Measurements from ENCODE around the gene GABRG3. TPM values are rescaled to one million over a fixed set of nuclear protein-coding genes. Genes with fewer than 3 reads are reported as not detected.

Gene GABRG3
- total and polyA plus RNA-seq, 4 donors = 0.02 to 0.19 TPM; not detected in 2

DNA sequence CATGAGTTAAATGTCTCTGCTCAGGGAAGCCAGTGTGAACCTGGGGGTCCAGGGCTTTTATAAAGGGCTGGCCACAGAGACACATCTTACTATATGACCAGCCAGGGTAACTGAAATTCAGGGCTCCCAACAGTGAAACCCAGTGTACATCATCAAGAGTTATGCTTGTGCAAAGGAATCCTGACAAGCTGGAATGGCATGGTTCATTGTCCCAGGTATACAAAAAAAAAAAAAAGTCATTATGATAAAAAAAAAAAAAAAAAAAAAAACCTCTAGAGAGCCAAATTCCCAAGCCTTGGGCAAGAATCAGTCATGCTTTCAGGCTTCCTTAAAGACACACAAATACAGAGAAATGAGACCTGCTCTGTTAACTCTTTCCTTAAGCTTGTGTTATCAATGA lies 452.0 kb downstream of the GABRG3 start:
- Histone ChIP-seq H3K9ac (ENCODE audit: low read depth in 1 of 2, low read length in 2 of 2) (no peak overlapping the region), H3K27me3 (ENCODE audit: control insufficient read depth in 4 of 4, insufficient read depth in 4 of 4, low read length in 3 of 4) (no peaks in the 10 kb centered on the region), H3K9me3 (ENCODE audit: control insufficient read depth in 4 of 4, low read length in 3 of 4) (peaks cover 0 to 6% (median 0%) of the 10 kb centered on the region in 4 donors), H3K4me1 (ENCODE audit: control insufficient read depth in 4 of 4, insufficient read depth in 4 of 4, low read length in 3 of 4) (no peaks in the 10 kb centered on the region), H3K36me3 (ENCODE audit: control insufficient read depth in 4 of 4, insufficient read depth in 3 of 4, low read depth in 1 of 4, low read length in 3 of 4) (no peaks in the 10 kb centered on the region), H3K4me3 (ENCODE audit: low read depth in 1 of 3, low read length in 3 of 3) (no peak overlapping the region), H3K27ac (ENCODE audit: low read depth in 1 of 2, low read length in 2 of 2) (no peak overlapping the region)
- no peak for DNase-seq (ENCODE audit: low spot score)
- no peak for TF ChIP-seq JUND (IDR thresholded peaks at IDR 0.05)
- TF ChIP-seq, protein P1, sequence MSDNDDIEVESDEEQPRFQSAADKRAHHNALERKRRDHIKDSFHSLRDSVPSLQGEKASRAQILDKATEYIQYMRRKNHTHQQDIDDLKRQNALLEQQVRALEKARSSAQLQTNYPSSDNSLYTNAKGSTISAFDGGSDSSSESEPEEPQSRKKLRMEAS (IDR thresholded peaks at IDR 0.05) = no peak
- no peak for TF ChIP-seq GABPA (IDR thresholded peaks at IDR 0.05 in 1 of 2, conservative IDR thresholded peaks at IDR 0.05 in 1 of 2)
- TF ChIP-seq, protein P2, sequence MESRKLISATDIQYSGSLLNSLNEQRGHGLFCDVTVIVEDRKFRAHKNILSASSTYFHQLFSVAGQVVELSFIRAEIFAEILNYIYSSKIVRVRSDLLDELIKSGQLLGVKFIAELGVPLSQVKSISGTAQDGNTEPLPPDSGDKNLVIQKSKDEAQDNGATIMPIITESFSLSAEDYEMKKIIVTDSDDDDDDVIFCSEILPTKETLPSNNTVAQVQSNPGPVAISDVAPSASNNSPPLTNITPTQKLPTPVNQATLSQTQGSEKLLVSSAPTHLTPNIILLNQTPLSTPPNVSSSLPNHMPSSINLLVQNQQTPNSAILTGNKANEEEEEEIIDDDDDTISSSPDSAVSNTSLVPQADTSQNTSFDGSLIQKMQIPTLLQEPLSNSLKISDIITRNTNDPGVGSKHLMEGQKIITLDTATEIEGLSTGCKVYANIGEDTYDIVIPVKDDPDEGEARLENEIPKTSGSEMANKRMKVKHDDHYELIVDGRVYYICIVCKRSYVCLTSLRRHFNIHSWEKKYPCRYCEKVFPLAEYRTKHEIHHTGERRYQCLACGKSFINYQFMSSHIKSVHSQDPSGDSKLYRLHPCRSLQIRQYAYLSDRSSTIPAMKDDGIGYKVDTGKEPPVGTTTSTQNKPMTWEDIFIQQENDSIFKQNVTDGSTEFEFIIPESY (IDR thresholded peaks at IDR 0.05) = no peak
- TF ChIP-seq, protein P3, sequence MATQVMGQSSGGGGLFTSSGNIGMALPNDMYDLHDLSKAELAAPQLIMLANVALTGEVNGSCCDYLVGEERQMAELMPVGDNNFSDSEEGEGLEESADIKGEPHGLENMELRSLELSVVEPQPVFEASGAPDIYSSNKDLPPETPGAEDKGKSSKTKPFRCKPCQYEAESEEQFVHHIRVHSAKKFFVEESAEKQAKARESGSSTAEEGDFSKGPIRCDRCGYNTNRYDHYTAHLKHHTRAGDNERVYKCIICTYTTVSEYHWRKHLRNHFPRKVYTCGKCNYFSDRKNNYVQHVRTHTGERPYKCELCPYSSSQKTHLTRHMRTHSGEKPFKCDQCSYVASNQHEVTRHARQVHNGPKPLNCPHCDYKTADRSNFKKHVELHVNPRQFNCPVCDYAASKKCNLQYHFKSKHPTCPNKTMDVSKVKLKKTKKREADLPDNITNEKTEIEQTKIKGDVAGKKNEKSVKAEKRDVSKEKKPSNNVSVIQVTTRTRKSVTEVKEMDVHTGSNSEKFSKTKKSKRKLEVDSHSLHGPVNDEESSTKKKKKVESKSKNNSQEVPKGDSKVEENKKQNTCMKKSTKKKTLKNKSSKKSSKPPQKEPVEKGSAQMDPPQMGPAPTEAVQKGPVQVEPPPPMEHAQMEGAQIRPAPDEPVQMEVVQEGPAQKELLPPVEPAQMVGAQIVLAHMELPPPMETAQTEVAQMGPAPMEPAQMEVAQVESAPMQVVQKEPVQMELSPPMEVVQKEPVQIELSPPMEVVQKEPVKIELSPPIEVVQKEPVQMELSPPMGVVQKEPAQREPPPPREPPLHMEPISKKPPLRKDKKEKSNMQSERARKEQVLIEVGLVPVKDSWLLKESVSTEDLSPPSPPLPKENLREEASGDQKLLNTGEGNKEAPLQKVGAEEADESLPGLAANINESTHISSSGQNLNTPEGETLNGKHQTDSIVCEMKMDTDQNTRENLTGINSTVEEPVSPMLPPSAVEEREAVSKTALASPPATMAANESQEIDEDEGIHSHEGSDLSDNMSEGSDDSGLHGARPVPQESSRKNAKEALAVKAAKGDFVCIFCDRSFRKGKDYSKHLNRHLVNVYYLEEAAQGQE (IDR thresholded peaks at IDR 0.05) = no peak

DNA sequence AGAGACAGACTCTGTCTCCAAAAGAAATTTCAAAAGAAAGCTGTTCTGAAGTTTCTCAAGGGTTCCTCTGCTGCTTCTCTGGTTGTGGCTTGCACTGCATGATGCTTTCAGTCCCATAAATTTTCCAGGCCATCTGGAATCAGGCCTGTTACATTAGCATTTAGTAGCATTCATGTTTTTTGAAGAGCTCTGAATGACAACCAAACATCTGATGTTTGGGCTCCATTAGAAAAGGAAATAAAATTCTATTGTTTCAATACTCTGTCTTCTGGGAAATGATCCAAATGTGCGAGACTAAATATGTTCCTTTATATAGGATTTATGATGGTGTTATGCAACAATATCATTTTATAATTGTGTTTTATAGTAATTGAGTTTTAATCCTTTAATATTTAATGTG lies 455.8 kb downstream of the GABRG3 start:
- Histone ChIP-seq H3K36me3 (ENCODE audit: control insufficient read depth in 4 of 4, insufficient read depth in 3 of 4, low read depth in 1 of 4, low read length in 3 of 4) (no peaks in the 10 kb centered on the region), H3K4me3 (ENCODE audit: low read depth in 1 of 3, low read length in 3 of 3) (no peak overlapping the region), H3K4me1 (ENCODE audit: control insufficient read depth in 4 of 4, insufficient read depth in 4 of 4, low read length in 3 of 4) (no peaks in the 10 kb centered on the region), H3K9me3 (ENCODE audit: control insufficient read depth in 4 of 4, low read length in 3 of 4) (peaks cover 0 to 3% (median 0%) of the 10 kb centered on the region in 4 donors), H3K27me3 (ENCODE audit: control insufficient read depth in 4 of 4, insufficient read depth in 4 of 4, low read length in 3 of 4) (no peaks in the 10 kb centered on the region), H3K27ac (ENCODE audit: low read depth in 1 of 2, low read length in 2 of 2) (no peak overlapping the region), H3K9ac (ENCODE audit: low read depth in 1 of 2, low read length in 2 of 2) (no peak overlapping the region)
- no peak for DNase-seq (ENCODE audit: low spot score)
- no peak for TF ChIP-seq JUND (IDR thresholded peaks at IDR 0.05)
- TF ChIP-seq, protein P1 (IDR thresholded peaks at IDR 0.05) = no peak
- no peak for TF ChIP-seq RXRA (IDR thresholded peaks at IDR 0.05)
- TF ChIP-seq, protein P2 (IDR thresholded peaks at IDR 0.05) = no peak
- TF ChIP-seq HNF4A (conservative IDR thresholded peaks at IDR 0.05) = no peak
- TF ChIP-seq YY1 (IDR thresholded peaks at IDR 0.05) = no peak
- no peak for TF ChIP-seq EGR1 (IDR thresholded peaks at IDR 0.05; ENCODE audit: low read depth in 2 of 2)
- no peak for TF ChIP-seq SP1 (IDR thresholded peaks at IDR 0.05)
- TF ChIP-seq NR2F2 (IDR thresholded peaks at IDR 0.05) = no peak
- no peak for TF ChIP-seq FOXA1 (IDR thresholded peaks at IDR 0.05)
- TF ChIP-seq, protein P4, sequence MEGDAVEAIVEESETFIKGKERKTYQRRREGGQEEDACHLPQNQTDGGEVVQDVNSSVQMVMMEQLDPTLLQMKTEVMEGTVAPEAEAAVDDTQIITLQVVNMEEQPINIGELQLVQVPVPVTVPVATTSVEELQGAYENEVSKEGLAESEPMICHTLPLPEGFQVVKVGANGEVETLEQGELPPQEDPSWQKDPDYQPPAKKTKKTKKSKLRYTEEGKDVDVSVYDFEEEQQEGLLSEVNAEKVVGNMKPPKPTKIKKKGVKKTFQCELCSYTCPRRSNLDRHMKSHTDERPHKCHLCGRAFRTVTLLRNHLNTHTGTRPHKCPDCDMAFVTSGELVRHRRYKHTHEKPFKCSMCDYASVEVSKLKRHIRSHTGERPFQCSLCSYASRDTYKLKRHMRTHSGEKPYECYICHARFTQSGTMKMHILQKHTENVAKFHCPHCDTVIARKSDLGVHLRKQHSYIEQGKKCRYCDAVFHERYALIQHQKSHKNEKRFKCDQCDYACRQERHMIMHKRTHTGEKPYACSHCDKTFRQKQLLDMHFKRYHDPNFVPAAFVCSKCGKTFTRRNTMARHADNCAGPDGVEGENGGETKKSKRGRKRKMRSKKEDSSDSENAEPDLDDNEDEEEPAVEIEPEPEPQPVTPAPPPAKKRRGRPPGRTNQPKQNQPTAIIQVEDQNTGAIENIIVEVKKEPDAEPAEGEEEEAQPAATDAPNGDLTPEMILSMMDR (IDR thresholded peaks at IDR 0.05; ENCODE audit: low read depth, low read length, missing input control) = no peak
- TF ChIP-seq, protein P3 (IDR thresholded peaks at IDR 0.05) = no peak
- TF ChIP-seq TAF1 (conservative IDR thresholded peaks at IDR 0.05) = no peak
- no peak for TF ChIP-seq GABPA (IDR thresholded peaks at IDR 0.05 in 1 of 2, conservative IDR thresholded peaks at IDR 0.05 in 1 of 2)
- TF ChIP-seq, protein P5, sequence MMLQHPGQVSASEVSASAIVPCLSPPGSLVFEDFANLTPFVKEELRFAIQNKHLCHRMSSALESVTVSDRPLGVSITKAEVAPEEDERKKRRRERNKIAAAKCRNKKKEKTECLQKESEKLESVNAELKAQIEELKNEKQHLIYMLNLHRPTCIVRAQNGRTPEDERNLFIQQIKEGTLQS (IDR thresholded peaks at IDR 0.05) = no peak
- TF ChIP-seq RAD21 (IDR thresholded peaks at IDR 0.05) = no peak
- no peak for TF ChIP-seq FOXA2 (IDR thresholded peaks at IDR 0.05)
- WGBS = 59% methylated on average over 1 of the region's 1 CpG

Measured in liver (tissue), 9 donors.